Kasumi-1 (cell line): ENCODE measurements around the gene GDPD1.
A peak's percentile ranks its signal among the peaks of the same experiment; 100 is the strongest.
"Not testable (repeated sequence)": the region's sequence is repeated elsewhere in the genome, so short reads cannot be mapped to it uniquely, and the experiment has no call there.

Source experiments
- DNase-seq, 2 experiments: peaks; one replicate each; lab custom pipeline; 2025; lab: John Stamatoyannopoulos, UW

Gene GDPD1

DNA sequence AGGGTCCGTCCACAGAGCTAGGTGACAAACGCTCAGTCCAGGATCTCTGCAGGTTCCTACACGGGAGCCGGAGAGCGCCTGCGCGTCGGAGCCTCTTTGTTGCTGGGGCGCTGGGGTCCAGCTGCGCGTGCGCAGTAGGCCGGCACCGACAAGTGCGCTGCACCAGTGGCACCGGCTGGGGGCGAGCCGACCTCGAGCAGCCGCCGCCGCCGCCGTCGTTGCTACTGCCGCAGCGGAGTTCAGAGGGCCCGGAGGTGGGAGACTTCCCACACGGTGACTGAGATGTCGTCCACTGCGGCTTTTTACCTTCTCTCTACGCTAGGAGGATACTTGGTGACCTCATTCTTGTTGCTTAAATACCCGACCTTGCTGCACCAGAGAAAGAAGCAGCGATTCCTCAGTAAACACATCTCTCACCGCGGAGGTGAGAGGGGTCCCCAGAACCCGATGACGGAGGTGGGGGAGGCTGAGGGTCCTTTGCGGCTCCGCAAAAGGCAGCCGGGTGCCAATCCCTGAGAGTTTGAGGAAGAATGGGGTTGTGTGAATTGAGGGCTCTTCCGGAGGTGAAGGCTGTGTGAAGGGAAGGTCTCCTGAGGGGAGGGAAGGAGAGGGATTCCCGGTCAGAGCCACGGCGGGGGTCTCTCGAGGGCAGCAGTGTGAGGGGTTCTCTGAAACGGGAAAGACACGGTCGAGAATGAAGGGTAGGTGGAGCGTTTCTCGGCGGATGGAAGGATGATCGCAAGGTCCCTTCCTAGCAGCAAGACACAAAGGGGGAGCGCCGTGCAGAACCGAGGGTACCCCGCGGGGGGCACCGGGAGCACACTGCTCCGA lies at the start of gene GDPD1:
GDPD1 (plus strand) TSS at position 184 of the 831 bp plus-strand sequence; CDS start at position 283, 99 bp downstream.
- DNase-seq = peak; percentile 96 to 97

DNA sequence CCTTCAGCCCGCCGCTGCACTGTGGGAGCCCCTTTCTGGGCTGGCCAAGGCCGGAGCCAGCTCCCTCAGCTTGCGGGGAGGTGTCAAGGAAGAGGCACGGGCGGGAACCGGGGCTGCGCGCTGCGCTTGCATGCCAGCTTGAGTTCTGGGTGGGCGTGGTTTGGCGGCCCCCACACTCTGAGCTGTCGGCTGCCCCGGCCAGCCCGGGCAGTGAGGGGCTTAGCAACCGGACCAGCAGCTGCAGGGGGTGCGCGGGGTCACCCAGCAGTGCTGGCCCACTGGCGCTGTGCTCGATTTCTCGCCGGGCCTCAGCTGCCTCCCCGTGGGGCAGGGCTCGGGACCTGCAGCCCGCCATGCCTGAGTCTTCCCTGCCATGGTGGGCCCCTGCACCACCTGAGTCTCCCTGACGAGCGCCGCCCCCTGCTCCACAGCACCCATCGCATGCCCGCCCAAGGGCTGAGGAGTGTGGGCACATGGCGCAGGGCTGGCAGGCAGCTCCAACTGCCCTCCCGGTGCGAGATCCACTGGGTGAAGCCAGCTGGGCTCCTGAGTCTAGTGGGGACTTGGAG lies 47.8 kb upstream of the GDPD1 start:
- DNase-seq = no peak

DNA sequence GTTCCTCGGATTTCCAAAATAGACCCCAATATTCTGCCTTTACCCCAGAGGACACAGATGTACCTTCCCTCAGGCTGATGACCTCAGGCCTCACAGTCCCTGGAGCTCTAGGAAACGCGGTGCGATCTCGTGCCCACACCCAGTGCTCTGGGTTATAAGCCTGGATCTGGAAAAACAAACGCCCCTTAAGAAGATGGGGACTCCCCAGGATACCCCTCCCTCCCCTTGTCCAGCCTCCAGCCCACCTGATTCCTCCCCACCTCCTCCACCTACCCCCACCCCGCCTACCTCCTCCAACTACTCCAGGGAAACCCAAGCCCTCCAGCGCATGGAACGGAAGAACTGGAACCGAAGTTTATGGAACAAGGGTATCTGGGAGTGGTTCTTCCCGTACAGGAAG lies 45.6 kb upstream of the GDPD1 start:
- no peak for DNase-seq

DNA sequence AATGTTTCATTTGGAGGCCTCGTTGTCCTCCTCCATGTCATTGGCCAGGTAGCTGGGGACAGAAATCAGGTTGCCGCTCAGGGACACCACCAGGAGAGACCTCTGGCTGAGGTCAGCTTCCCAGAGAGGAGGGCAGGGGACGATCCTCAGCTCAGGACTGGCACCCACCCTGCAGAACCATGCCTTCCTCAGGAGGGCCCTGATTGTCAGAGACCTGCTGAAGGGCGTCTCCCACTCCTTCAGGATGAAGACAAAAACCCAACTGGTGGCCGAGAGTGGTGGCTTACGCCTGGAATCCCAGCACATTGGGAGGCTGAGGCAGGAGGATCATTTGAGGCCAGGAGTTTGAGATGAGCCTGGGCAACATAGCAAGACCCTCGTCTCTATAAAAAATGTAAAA lies 45.2 kb upstream of the GDPD1 start:
- no peak for DNase-seq

DNA sequence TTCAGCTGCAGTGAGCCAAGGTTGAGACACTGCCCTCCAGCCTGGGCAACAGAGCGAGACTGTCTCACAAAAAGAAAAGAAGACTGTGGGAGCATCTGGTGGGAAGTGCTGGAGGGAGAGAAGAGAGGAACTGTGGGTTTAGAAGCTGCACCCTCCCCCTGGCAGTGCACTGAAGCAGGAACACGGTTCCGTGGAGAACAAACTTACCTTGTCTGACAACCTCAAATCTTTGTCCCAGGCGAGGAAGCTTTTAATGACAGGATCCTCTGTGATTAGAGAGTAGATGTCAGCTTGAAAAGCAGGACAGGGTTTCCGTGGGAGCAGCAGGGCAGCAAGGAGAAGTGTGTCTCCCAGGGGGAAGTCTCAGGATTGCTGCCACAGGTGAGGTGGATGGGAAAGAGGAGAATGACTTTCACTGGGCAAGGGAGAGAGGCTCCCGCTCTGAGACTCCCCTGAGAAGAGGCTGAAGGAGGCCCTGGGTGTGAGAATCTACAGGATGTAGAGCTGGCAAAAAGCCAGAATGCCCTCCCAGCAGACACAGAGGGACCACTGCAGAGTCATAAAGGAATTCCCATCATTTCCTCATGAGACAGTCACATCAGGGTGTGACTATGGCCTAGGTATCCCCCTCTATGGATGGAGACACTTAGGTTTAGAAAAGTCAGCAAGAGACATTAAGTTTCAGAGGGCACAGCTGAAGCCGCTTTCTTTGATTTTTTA lies 41.9 kb upstream of the GDPD1 start:
- DNase-seq = no peak

DNA sequence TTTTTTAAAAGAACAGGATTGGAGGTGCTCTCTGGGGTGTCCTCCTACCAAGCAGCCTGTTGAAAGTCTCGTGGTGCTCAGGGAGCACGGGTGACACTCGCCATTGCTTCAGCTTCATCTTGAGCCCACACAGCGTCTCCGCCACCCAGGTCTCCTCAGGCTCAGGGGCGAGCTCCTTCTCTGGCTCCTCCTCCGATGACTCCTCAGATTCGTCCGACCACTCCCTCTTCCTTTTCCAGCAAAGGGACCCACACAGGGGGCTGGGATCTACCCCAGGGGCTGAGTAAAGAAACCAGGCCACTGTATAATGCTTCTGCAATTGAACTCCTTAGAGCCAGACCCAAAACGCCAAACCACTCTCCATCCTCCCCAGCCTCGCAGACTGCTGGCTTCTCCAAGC lies 40.7 kb upstream of the GDPD1 start:
- DNase-seq = not testable (repeated sequence)

DNA sequence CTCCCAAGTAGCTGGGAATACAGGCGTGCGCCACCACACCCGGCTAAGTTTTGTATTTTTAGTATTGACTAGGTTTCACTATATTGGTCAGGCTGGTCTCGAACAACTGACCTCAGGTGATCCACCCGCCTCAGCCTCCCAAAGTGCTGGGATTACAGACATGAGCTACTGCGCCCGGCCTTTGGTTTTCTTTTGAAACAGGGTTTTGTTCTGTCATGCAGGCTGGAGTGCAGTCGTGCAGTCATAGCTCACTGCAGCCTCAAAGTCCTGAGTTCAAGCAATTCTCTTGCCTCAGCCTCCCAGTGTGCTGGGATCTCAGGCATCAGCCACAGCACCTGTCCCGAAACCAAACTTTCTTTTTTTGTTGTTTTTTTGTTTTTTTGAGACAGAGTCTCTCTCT lies 39.7 kb upstream of the GDPD1 start:
- DNase-seq = no peak

DNA sequence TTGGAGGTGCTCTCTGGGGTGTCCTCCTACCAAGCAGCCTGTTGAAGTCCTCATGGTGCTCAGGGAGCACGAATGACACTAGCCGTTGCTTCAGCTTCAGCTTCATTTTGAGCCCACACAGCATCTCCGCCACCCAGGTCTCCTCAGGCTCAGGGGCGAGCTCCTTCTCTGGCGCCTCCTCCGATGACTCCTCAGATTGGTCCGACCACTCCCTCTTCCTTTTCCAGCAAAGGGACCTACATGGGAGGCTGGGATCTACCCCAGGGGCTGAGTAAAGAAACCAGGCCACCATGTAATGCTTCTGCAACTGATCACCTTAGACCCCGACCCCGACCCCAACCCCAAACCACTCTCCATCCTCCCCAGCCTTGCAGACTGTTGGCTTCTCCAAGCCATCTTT lies 38.8 kb upstream of the GDPD1 start:
- no peak for DNase-seq

DNA sequence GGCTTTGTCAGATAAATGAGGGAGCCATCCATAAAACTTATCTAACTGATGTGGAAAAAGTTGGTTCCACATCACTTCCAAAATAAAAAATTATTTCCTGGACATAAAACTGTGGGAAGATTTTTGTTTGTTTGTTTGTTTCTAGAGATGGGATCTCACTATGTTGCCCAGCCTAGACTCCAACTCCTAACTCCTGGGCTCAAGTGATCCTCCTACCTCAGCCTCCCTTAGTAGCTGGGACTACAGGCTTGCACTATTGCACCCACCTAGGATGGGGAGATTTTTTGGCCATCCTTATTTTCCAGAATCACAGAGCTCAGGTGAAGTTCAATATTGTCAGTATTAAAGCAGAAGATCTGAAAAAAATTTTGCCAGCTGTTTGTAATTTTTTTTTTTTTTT lies 34.3 kb upstream of the GDPD1 start:
- DNase-seq = no peak

DNA sequence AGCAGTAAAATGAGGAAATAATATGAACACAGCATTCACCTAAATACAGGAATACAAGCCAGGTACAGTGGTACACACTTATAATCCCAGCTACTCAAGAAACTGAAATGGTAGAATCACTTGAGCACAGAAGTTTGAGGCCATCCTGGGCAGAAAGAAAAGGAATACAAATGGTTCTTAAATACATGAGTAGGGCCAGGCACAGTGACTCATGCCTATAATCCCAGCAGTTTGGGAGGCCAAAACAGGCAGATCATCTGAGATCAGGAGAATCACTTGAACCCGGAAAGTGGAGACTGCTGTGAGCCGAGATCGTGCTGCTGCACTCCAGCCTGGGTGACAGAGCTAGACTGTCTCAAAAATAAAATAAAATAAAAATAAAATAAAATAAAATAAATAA lies 33.5 kb upstream of the GDPD1 start:
- no peak for DNase-seq

DNA sequence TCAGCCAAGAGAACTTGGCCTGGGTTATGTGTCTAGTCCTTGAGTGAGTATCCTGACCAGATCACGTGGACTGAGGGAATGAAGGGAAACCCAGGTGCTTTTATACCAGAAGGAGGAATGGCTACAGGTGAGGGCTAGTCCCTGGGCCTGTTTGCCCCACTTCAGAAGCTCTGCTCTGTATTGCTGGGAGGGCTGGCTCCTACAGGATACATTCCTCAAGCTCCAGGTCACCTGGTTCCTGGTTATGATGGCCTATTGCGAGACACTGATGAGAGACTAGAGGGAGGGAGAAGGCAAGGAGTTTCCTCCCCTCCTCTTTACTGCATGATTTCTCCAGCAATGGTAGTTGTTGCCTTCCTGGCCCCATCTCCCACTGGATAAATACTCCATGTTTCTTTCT lies 29.5 kb upstream of the GDPD1 start:
- DNase-seq = no peak

DNA sequence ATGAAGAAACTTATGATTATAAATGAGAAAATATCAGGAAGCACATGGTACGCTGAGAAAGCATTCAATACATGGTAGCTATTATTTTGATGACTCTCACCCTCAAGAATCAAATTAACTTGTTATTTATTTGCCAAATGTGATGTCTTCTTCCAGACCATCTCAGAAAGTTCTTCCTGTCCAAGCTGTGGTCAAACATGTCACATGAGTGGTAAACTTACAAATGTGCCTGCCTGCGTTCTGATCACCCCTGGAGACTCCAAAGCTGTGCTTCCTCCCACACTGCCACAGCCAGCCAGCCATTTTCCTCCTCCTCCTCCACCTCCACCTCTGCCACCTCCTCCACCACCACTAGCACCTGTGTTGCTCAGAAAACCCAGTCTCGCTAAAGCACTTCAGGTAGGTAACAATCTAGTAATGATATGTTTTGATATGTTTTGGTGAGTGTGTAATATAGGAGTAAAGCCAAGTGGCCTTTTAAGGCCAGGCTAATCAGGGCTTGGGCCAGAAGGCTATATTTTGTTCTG lies 26.9 kb upstream of the GDPD1 start:
- DNase-seq = no peak

DNA sequence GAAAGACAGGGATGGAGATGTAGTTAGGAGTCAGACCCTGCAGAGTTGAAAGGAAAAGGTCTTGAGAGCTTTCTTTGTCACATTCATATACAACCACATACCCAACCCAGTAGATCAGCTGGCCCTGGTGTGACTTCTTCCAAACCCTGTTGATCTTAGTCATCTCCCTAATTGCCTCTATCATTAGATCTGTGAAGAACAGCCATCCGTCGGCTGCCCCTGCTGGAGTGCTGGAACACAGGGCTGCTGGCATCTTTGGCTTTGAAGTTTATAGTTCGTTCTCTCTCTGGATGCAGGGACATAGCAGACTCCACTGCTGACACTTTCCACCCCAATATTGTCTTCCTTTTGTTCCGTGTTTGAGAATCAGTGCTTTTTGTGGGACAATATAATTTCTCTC lies 20.9 kb upstream of the GDPD1 start:
- no peak for DNase-seq

DNA sequence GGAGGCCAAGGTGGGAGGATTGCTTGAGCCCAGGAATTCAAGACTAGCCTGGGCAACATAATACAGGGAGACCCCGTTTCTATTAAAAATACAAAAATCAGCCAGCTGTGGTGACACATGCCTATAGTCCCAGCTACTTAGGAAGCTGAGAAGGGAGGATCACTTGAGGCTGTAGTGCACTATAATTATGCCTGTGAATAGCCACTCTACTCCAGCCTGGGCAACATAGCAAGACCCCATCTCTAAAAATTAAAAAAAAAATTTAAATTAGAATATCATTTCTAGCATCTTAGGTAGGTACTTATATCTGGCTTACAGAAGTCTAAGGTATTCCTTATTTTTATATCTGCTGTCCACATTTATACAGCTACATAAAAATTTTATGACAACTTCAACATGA lies 18.0 kb upstream of the GDPD1 start:
- DNase-seq = no peak

DNA sequence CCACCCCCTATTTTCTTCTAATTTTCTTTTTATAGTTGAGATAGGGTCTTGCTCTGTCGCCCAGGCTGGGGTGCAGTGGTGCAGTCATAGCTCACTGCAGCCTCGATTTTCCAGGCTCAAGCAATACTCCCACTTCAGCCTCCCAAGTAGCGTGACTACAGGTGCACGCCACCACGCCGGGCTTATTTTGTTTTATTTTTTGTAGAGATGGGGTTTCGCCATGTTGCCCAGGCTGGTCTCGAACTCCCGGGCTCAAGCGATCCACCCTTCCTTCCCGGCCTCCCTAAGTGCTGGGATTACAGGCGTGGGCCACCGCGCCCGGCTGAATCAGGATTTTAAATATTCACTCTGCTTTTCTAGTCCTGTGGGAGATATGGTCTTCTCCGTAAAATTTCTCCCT lies 941 bp upstream of the GDPD1 start:
- no peak for DNase-seq

DNA sequence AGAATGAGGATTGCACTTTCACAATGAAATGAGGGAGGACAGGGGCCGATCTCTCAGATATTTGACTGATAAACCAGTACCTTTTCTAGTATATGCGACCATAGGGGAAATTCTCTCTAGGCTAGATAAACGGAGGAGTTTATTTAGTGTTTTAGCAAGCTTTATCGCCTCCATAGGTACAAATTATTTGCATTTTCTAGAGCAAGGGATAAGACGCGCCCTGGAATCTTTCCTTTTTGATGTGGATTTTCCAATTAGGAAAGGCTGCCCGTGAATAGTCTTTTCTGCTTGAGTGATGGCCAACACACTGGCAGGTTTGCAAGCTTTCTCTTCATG lies 351 bp upstream of the GDPD1 start:
- no peak for DNase-seq

DNA sequence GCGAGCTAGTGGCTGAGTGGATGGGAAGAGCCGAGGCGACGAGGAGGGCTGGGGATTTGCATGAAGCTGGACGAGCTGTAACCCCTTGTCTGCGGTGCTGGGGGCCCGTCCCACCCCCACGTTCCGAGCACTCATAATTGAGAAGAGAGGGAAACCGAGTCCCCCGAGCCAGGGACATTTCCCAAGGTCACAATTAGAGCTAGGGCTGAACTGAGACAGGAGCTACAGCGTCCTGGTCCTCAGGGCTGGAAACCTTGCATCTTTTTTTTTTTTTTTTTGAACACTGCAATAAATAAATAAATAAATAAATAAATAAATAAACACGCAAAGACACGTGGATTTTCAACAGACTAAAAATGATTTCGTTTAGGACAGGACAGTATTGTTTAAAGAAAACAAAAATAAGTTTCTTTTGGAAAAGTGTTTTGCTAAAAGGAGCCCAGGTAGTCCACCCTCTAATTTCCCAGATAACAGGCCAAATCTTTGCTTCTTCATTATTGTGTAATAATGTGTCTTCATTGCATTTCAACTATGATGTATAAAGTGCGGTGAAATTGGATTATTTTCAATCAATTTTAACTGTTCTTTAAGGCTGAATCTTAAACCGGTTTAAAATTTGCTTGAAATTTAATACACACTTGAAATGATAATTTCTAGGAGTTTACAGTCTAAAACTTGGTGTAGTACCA lies 992 bp downstream of the GDPD1 start:
- DNase-seq = no peak

DNA sequence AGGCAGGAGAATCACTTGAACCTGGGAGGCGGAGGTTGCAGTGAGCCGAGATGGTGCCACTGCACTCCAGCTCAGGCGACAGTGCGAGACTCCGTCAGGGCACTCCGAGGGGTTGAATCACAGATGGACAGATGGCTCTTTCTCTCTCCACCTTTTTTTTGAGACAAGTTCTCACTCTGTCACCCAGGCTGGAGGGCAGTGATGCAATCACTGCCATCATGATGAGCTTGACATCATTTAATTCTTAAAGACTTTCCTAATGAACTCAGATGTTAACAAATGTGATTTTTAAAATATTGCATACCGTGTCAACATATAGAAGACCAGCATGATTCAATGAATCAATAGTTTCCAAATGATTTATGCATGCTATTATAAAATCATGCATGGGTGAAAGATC lies 3.5 kb downstream of the GDPD1 start:
- no peak for DNase-seq

DNA sequence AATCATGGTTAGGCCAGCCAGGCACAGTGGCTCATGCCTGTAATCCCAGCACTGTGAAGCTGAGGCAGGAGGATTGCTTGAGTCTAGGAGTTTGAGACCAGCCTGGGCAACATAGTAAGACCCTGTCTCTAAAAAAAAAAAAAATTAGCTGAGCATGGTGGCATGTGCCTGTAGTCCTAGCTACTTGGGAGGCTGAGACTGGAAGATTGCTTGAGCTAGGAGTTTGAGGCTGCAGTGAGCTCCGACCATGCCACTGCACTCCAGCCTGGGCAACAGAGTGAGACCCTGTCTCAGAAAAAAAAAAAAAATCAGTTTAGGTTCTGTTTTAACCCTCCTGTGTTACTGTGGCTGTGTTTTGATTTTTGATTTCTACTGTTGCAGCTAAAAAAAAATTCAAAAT lies 8.3 kb downstream of the GDPD1 start:
- not testable (repeated sequence) for DNase-seq

DNA sequence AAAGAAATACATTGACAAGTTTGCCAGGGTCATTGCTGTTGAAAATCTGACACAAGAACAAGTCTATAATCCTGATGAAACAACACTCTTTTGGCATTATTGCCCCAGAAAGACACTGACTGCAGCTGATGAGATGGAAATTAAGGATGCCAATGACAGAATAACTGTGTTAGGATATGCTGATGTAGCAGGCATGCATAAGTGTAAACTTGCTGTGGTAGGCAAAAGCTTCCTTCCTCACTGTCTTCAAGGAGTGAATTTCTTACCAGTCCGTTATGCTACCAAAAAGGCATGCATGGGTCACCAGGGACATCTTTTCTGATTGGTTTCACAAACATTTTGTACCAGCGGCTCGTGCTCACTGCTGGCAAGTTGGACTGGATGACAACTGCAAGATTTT lies 10.5 kb downstream of the GDPD1 start:
- DNase-seq = no peak

DNA sequence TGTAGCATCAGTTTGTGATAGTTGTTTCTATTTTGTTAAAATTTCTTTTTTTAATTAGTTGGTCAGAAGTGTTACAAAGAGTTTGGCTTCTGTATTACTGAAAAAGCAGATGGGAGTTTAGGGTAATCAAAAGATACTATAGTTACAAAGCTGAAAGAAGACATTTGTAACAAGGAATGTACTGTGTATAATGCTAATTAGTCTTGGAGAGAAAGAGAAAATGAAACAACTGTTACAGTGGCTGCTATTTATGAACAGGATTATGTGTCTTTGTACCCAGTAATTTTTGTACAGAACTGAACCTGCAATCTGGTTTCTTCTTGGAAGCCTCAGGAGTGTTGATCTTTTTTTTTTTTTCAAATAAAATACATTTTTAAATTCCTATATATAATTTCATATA lies 14.3 kb downstream of the GDPD1 start:
- DNase-seq = no peak

DNA sequence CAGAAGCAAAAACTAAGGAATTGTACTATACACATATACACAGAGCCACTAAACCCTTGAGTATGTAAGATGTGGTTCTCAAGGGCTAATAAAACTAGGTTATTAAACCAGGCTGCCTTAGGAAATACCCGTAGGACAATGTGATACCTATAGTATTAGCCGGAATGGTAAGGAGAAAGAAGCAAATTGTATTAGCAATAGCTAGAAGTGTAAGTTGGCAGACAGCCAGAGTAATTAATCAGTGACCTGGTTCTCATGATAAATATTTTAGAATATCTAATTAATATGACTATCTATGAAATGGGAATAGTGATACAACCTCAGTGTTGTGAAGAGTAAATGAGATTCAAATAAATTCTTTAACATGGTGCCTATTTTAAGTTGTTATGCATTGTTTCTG lies 18.6 kb downstream of the GDPD1 start:
- no peak for DNase-seq

DNA sequence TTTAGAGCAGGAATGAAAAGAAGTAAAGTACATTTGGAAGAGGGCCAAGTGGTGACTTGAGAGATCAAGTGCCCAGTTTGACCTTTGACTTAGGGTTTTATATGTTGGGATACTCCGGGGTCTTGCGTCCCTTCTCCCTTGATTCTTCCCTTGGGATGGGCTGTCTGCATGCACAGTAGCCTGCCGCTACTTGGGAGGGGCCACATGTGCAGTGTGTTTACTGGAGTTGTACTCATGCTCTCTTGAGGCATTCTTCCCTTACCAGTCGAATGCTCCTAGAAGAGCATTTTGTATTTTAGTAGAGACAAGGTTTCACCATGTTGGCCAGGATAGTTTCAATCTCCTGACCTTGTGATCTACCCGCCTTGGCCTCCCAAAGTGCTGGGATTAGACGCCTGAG lies 23.8 kb downstream of the GDPD1 start:
- DNase-seq = no peak
